ENCODE data around the gene FBXW7.

The FBXW7 gene

GRCh38 chr4:152273343-152273742 lies 262.5 kb downstream of the FBXW7 start:
- no peak for DNase-seq

All from central memory CD4-positive, alpha-beta T cell (primary cell).